Sigmoid colon (tissue), 7 donors: ENCODE measurements around the gene SLC6A1. TPM values are rescaled to one million over a fixed set of nuclear protein-coding genes. Genes with fewer than 3 reads are reported as not detected.

Experiments
- DNase-seq: peaks from one replicate; pipeline ENCODE4 v3.0.0-alpha.2; 2019
- H3K27ac ChIP-seq, 4 donors: fragments of 200-600 bp; sonication (generic); one replicate each; pipeline ENCODE4 v1.5.1; 2016 to 2019; ENCODE audit warnings: mild to moderate bottlenecking in 1 of 4
- H3K27me3 ChIP-seq, 3 donors: fragments of 200-600 bp; sonication (generic); one replicate each; pipeline ENCODE4 v1.5.1; 2019; ENCODE audit warnings: mild to moderate bottlenecking in 1 of 3
- H3K36me3 ChIP-seq, 4 donors: fragments of 200-600 bp; sonication (generic); one replicate each; pipeline ENCODE4 v1.5.1; 2016 to 2019
- H3K4me1 ChIP-seq, 4 donors: fragments of 200-600 bp; sonication (generic); one replicate each; pipeline ENCODE4 v1.5.1; 2017 to 2019
- H3K4me3 ChIP-seq, 4 donors: fragments of 200-600 bp; sonication (generic); one replicate each; pipeline ENCODE4 v1.5.1; 2017 to 2019; ENCODE audit warnings: mild to moderate bottlenecking in 2 of 4, moderate library complexity in 1 of 4
- H3K9me3 ChIP-seq, 4 donors: fragments of 200-600 bp in 3 of 4; sonication (generic) in 3 of 4; one replicate each; pipeline versions ENCODE4 v1.5.1 to v1.6.1; 2013 to 2019
- CTCF ChIP-seq, 4 experiments: fragments of 450-650 bp in 3 of 4; fragments of 200-600 bp in 1 of 4; IDR thresholded peaks; one replicate each; pipeline ENCODE4 v1.5.1; 2016 to 2019; ENCODE audit warnings: antibody characterized with exemption in 4 of 4, mild to moderate bottlenecking in 3 of 4, moderate library complexity in 2 of 4
- EP300 ChIP-seq, 4 donors: sonication (generic); formaldehyde crosslinking; IDR thresholded peaks; one replicate each; pipeline ENCODE4 v1.6.1; 2017; ENCODE audit warnings: antibody characterized with exemption in 4 of 4
- POLR2A ChIP-seq, 2 donors: fragments of 450-650 bp; IDR thresholded peaks; one replicate each; pipeline ENCODE4 v1.6.1; 2016; ENCODE audit warnings: antibody characterized with exemption in 2 of 2, mild to moderate bottlenecking in 2 of 2, moderate library complexity in 2 of 2
- POLR2AphosphoS5 ChIP-seq, 4 donors: sonication (generic); formaldehyde crosslinking; IDR thresholded peaks; one replicate each; pipeline ENCODE4 v1.6.1; 2017; ENCODE audit warnings: antibody characterized with exemption in 4 of 4
- WGBS, 2 donors: extraction: QIAGEN DNeasy Blood & Tissue Kit; methylation state at CpG; one replicate each; pipeline ENCODE4 v1.1.7; 2013; 5-methylcytosine and 5-hydroxymethylcytosine counted together
- intact Hi-C: fragments of 100-400 bp; cut with DNase I; formaldehyde crosslinking; loops from one replicate; pipeline ENCODE4 v1.15.1; 2023
- polyA plus RNA-seq, 3 donors: library from polyadenylated mRNA; stranded (reverse); fragments of 200-250 nt; gene quantifications; one replicate each; pipeline ENCODE4 v1.2.3, GENCODE V29; 2013
- total RNA-seq, 4 donors: library from RNA; depleted of rRNA; stranded (reverse); fragments of >200 nt; gene quantifications; one replicate each; pipeline ENCODE4 v1.1.0, GENCODE V29; 2016
- donor health status: healthy with polysubstance abuse.
- donor health status: Bipolar disorder and iron deficiency.
- donor health status: healthy.

Gene SLC6A1
- total and polyA plus RNA-seq, 7 donors = under 0.01 to 1.4 (median 0.29) TPM; not detected in 1

- Histone ChIP-seq H3K4me1 (no peaks in the 10 kb centered on the region), H3K27ac (no peak overlapping the region), H3K4me3 (no peak overlapping the region), H3K9me3 (no peaks in the 10 kb centered on the region), H3K27me3 (no peaks in the 10 kb centered on the region), H3K36me3 (no peaks in the 10 kb centered on the region)
- 62 to 68% methylated on average over 3 of the region's 3 CpGs for WGBS, 2 donors
- TF ChIP-seq POLR2A (IDR thresholded peaks at IDR 0.05) (no peak), EP300 (IDR thresholded peaks at IDR 0.05) (no peak), CTCF (IDR thresholded peaks at IDR 0.05) (no peak), POLR2AphosphoS5 (IDR thresholded peaks at IDR 0.05) (no peak)
- intact Hi-C loops = no loop called here
- no peak for DNase-seq
Observed at GRCh38 chr3:10952525-10952924, 40.0 kb upstream of the SLC6A1 start.

- Histone ChIP-seq H3K9me3 (no peaks in the 10 kb centered on the region), H3K27ac (no peak overlapping the region), H3K4me1 (no peaks in the 10 kb centered on the region), H3K4me3 (no peak overlapping the region), H3K36me3 (no peaks in the 10 kb centered on the region), H3K27me3 (no peaks in the 10 kb centered on the region)
- 80 to 84% methylated on average over 3 of the region's 3 CpGs for WGBS, 2 donors
- no peak for DNase-seq
- intact Hi-C loops = no loop called here
- TF ChIP-seq POLR2AphosphoS5 (IDR thresholded peaks at IDR 0.05) = no peak
- no peak for TF ChIP-seq CTCF (IDR thresholded peaks at IDR 0.05)
- TF ChIP-seq POLR2A (IDR thresholded peaks at IDR 0.05) = no peak
- no peak for TF ChIP-seq EP300 (IDR thresholded peaks at IDR 0.05)
Observed at GRCh38 chr3:10954740-10955139, 37.8 kb upstream of the SLC6A1 start.

GRCh38 chr3:10955711-10956453 lies 36.7 kb upstream of the SLC6A1 start:
- no peak overlapping the region for H3K4me3 ChIP-seq
- no peak overlapping the region for H3K27ac ChIP-seq
- intact Hi-C loops = no loop called here
- no peak for TF ChIP-seq EP300 (IDR thresholded peaks at IDR 0.05)
- no peak for TF ChIP-seq POLR2A (IDR thresholded peaks at IDR 0.05)
- TF ChIP-seq CTCF (IDR thresholded peaks at IDR 0.05) = no peak
- no peak for TF ChIP-seq POLR2AphosphoS5 (IDR thresholded peaks at IDR 0.05)
- H3K9me3 ChIP-seq = no peaks in the 10 kb centered on the region
- 70 to 81% methylated on average over 15 of the region's 15 CpGs for WGBS, 2 donors
- no peaks in the 10 kb centered on the region for H3K36me3 ChIP-seq
- no peak for DNase-seq
- no peaks in the 10 kb centered on the region for H3K4me1 ChIP-seq
- no peaks in the 10 kb centered on the region for H3K27me3 ChIP-seq

GRCh38 chr3:10956531-10956930 lies 36.0 kb upstream of the SLC6A1 start:
- no peaks in the 10 kb centered on the region for H3K27me3 ChIP-seq
- H3K27ac ChIP-seq = no peak overlapping the region
- TF ChIP-seq EP300 (IDR thresholded peaks at IDR 0.05) (no peak), POLR2AphosphoS5 (IDR thresholded peaks at IDR 0.05) (no peak), POLR2A (IDR thresholded peaks at IDR 0.05) (no peak), CTCF (IDR thresholded peaks at IDR 0.05) (no peak)
- no peaks in the 10 kb centered on the region for H3K36me3 ChIP-seq
- WGBS, 2 donors = 67 to 71% methylated on average over 4 of the region's 4 CpGs
- no peaks in the 10 kb centered on the region for H3K9me3 ChIP-seq
- intact Hi-C loops = no loop called here
- DNase-seq = no peak
- no peak overlapping the region for H3K4me3 ChIP-seq
- no peaks in the 10 kb centered on the region for H3K4me1 ChIP-seq

- WGBS, 2 donors = 60 to 71% methylated on average over 6 of the region's 6 CpGs
- Histone ChIP-seq H3K4me3 (no peak overlapping the region), H3K36me3 (no peaks in the 10 kb centered on the region), H3K4me1 (no peaks in the 10 kb centered on the region), H3K27me3 (no peaks in the 10 kb centered on the region), H3K27ac (no peak overlapping the region), H3K9me3 (no peaks in the 10 kb centered on the region)
- intact Hi-C loops = no loop called here
- no peak for TF ChIP-seq CTCF (IDR thresholded peaks at IDR 0.05)
- TF ChIP-seq POLR2A (IDR thresholded peaks at IDR 0.05) = no peak
- no peak for TF ChIP-seq EP300 (IDR thresholded peaks at IDR 0.05)
- TF ChIP-seq POLR2AphosphoS5 (IDR thresholded peaks at IDR 0.05) = no peak
- DNase-seq = no peak
Observed at GRCh38 chr3:10956986-10957385, 35.6 kb upstream of the SLC6A1 start.
